Measurements from ENCODE around the gene RAB8B. TPM values are rescaled to one million over a fixed set of nuclear protein-coding genes. Genes with fewer than 3 reads are reported as not detected.
A peak's percentile ranks its signal among the peaks of the same experiment; 100 is the strongest.

RAB8B gene
- total RNA-seq, 1 experiment from 2014 or later = 33.8 TPM

DNA sequence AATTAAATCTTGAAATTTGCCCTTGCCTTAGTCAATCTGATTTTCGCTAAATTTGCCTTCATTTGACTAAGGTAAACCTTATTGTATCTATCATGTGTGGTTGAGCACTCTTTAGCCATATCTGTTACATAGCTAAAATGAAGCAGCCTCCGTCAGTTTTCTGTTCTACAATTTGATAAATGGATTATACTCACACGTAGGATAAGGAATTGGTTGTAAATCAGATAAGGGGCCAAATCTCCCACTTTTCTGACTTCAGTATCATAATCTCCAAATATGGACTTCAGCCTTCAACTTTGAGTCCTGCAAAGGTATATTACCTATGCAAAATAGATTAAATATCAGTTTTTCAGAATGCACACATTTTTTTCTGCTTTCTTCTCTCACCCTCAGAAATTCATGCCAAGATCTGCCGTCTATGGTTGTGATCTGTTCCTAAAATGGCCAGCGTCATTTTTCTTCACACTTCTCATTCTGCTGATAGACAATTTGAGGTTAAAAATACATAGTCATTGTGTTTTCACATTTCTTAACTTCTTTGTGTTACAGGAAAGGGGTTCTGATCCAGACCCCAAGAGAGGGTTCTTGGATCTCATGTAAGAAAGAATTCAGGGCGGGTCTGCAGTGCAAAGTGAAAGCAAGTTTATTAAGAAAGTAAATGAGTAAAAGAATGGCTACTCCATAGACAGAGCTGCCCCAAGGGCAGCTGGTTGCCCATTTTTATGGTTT lies 36.9 kb downstream of the RAB8B start:
- Histone ChIP-seq H3K27ac (ENCODE audit: insufficient read length, low read depth, low read length) (no peak overlapping the region), H2BK12ac (ENCODE audit: insufficient read length, low read depth, low read length) (no peak overlapping the region), H2BK15ac (ENCODE audit: low read depth, low read length) (no peak overlapping the region), H3K9me3 (ENCODE audit: control insufficient read depth, low read depth, low read length) (no peaks in the 10 kb centered on the region), H3K27me3 (ENCODE audit: insufficient read depth, low read length) (no peaks in the 10 kb centered on the region), H2BK20ac (ENCODE audit: low read depth, low read length, poor library complexity, severe bottlenecking) (no peak overlapping the region), H2BK5ac (ENCODE audit: insufficient read length, low read length) (no peak overlapping the region), H3K56ac (ENCODE audit: insufficient read length, low read depth, low read length) (no peak overlapping the region), H3K23me2 (ENCODE audit: insufficient read length, low read depth, low read length, poor library complexity, severe bottlenecking) (no peaks in the 10 kb centered on the region), H3K18ac (ENCODE audit: insufficient read length, low read depth, low read length) (no peak overlapping the region), H3K23ac (ENCODE audit: insufficient read length, low read depth, low read length) (no peak overlapping the region), H4K20me1 (ENCODE audit: control insufficient read depth, insufficient read depth, insufficient read length) (no peaks in the 10 kb centered on the region), H2AFZ (ENCODE audit: low read length) (no peak overlapping the region), H3K4ac (ENCODE audit: low read depth, low read length) (no peak overlapping the region), H3T11ph (ENCODE audit: low read length) (no peak overlapping the region), H3K4me1 (ENCODE audit: insufficient read depth, low read length) (no peaks in the 10 kb centered on the region), H4K8ac (replicated peaks; ENCODE audit: insufficient read length, low read depth, low read length) (no peak overlapping the region), H2AK5ac (ENCODE audit: insufficient read length, low read length) (no peak overlapping the region), H3K14ac (ENCODE audit: insufficient read depth, low read length) (no peak overlapping the region), H3K79me2 (ENCODE audit: insufficient read depth, low read length) (no peaks in the 10 kb centered on the region), H4K91ac (ENCODE audit: insufficient read length, low read depth, low read length) (no peak overlapping the region), H3K79me1 (ENCODE audit: insufficient read depth, low read depth, low read length, poor library complexity, severe bottlenecking) (peaks cover 5% of the 10 kb centered on the region), H3K4me2 (ENCODE audit: insufficient read depth, insufficient read length, low read length) (no peak overlapping the region), H4K5ac (ENCODE audit: insufficient read length, low read depth, low read length) (no peak overlapping the region), H2BK120ac (ENCODE audit: low read depth, low read length, poor library complexity, severe bottlenecking) (no peak overlapping the region), H3K9ac (ENCODE audit: extremely low read depth, insufficient read length, low read length) (no peak overlapping the region)
- Mint-ChIP-seq H3K4me1 (peaks cover 12 to 18% of the 10 kb centered on the region in 2 experiments), H3K4me3 (no peak overlapping the region), H3K36me3 (ENCODE audit: insufficient read depth in 1 of 3, low read depth in 3 of 3) (no peaks in the 10 kb centered on the region), H3K27ac (peak overlapping the region in 1 of 3 experiments; percentile 5; a peak in 1 of 7 replicates), H3K27me3 (ENCODE audit: low read depth) (no peaks in the 10 kb centered on the region), H3K9me3 (no peaks in the 10 kb centered on the region)
- no peak for DNase-seq
- no CpG with 5 or more reads among the region's 6 CpGs for WGBS (ENCODE audit: extremely low coverage, insufficient read length, low lambda C conversion rate)
- TF ChIP-seq, protein P1, sequence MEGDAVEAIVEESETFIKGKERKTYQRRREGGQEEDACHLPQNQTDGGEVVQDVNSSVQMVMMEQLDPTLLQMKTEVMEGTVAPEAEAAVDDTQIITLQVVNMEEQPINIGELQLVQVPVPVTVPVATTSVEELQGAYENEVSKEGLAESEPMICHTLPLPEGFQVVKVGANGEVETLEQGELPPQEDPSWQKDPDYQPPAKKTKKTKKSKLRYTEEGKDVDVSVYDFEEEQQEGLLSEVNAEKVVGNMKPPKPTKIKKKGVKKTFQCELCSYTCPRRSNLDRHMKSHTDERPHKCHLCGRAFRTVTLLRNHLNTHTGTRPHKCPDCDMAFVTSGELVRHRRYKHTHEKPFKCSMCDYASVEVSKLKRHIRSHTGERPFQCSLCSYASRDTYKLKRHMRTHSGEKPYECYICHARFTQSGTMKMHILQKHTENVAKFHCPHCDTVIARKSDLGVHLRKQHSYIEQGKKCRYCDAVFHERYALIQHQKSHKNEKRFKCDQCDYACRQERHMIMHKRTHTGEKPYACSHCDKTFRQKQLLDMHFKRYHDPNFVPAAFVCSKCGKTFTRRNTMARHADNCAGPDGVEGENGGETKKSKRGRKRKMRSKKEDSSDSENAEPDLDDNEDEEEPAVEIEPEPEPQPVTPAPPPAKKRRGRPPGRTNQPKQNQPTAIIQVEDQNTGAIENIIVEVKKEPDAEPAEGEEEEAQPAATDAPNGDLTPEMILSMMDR (conservative IDR thresholded peaks at IDR 0.05) = no peak

Data from H9 (cell line).